Ascending aorta (tissue), 2 donors: ENCODE data around the gene ZRANB2. TPM values are rescaled to one million over a fixed set of nuclear protein-coding genes. Genes with fewer than 3 reads are reported as not detected.
A peak's percentile ranks its signal among the peaks of the same experiment; 100 is the strongest.

ENCODE experiments used
- DNase-seq, 2 donors: peaks; one replicate each; pipeline ENCODE4 v3.0.0-alpha.2; 2019; ENCODE audit warnings: low spot score in 2 of 2
- H3K27ac ChIP-seq, 2 donors: fragments of 200-600 bp; sonication (generic); one replicate each; pipeline ENCODE4 v1.5.1; 2016 to 2017; ENCODE audit warnings: mild to moderate bottlenecking in 1 of 2
- H3K27me3 ChIP-seq: fragments of 200-600 bp; sonication (generic); one replicate; pipeline ENCODE4 v1.5.1; 2017
- H3K36me3 ChIP-seq, 2 donors: fragments of 200-600 bp; sonication (generic); one replicate each; pipeline ENCODE4 v1.5.1; 2016
- H3K4me1 ChIP-seq, 2 donors: fragments of 200-600 bp; sonication (generic); one replicate each; pipeline ENCODE4 v1.5.1; 2016 to 2017; ENCODE audit warnings: mild to moderate bottlenecking in 1 of 2
- H3K4me3 ChIP-seq, 2 donors: fragments of 200-600 bp; sonication (generic); one replicate each; pipeline ENCODE4 v1.5.1; 2016 to 2017; ENCODE audit warnings: mild to moderate bottlenecking in 1 of 2
- H3K9me3 ChIP-seq, 2 donors: fragments of 200-600 bp; sonication (generic); one replicate each; pipeline ENCODE4 v1.5.1; 2016
- intact Hi-C: fragments of 100-400 bp; cut with DNase I; formaldehyde crosslinking; loops from one replicate; pipeline ENCODE4 v1.15.1; 2023
- total RNA-seq: library from RNA; depleted of rRNA; stranded (reverse); fragments of >200 nt; gene quantifications from one replicate; pipeline ENCODE4 v1.1.0, GENCODE V29; 2016
- TF ChIP-seq, protein P1 (sequence below), 3 experiments: fragments of 200-600 bp in 2 of 3; fragments of 450-650 bp in 1 of 3; sonication (generic) in 2 of 3; IDR thresholded peaks; one replicate each; pipeline ENCODE4 v1.5.1; 2016 to 2019; ENCODE audit warnings: antibody characterized with exemption in 3 of 3, mild to moderate bottlenecking in 1 of 3, moderate library complexity in 1 of 3

ZRANB2 gene
- total RNA-seq, 1 donor from 2014 or later: 37.9 TPM

DNA sequence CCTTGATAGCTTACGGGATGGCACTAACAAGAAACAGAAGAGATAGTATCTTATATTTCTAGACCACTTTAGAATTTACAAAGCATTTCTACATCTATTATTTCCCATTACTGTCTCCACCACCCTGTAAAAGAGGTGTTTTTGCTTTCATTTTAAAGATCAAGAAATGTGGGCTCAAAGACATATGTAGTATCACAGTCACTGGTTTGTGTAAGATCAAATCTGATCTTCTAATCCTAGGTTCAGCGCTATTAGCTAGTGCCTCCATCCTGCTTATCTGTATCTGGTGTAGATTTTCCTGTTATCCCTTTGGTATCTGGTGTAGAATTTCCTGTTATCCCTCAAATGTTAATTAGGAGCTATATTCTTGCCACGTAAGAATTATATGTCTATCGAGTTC is 23.6 kb upstream of the ZRANB2 start:
- intact Hi-C loops: no loop called here
- Histone ChIP-seq H3K4me3 (no peak overlapping the region), H3K36me3 (no peaks in the 10 kb centered on the region), H3K9me3 (peaks cover 0 to 6% of the 10 kb centered on the region in 2 donors), H3K4me1 (no peaks in the 10 kb centered on the region), H3K27ac (no peak overlapping the region), H3K27me3 (no peaks in the 10 kb centered on the region)
- DNase-seq: no peak
- TF ChIP-seq, protein P1, sequence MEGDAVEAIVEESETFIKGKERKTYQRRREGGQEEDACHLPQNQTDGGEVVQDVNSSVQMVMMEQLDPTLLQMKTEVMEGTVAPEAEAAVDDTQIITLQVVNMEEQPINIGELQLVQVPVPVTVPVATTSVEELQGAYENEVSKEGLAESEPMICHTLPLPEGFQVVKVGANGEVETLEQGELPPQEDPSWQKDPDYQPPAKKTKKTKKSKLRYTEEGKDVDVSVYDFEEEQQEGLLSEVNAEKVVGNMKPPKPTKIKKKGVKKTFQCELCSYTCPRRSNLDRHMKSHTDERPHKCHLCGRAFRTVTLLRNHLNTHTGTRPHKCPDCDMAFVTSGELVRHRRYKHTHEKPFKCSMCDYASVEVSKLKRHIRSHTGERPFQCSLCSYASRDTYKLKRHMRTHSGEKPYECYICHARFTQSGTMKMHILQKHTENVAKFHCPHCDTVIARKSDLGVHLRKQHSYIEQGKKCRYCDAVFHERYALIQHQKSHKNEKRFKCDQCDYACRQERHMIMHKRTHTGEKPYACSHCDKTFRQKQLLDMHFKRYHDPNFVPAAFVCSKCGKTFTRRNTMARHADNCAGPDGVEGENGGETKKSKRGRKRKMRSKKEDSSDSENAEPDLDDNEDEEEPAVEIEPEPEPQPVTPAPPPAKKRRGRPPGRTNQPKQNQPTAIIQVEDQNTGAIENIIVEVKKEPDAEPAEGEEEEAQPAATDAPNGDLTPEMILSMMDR (IDR thresholded peaks at IDR 0.05): no peak

DNA sequence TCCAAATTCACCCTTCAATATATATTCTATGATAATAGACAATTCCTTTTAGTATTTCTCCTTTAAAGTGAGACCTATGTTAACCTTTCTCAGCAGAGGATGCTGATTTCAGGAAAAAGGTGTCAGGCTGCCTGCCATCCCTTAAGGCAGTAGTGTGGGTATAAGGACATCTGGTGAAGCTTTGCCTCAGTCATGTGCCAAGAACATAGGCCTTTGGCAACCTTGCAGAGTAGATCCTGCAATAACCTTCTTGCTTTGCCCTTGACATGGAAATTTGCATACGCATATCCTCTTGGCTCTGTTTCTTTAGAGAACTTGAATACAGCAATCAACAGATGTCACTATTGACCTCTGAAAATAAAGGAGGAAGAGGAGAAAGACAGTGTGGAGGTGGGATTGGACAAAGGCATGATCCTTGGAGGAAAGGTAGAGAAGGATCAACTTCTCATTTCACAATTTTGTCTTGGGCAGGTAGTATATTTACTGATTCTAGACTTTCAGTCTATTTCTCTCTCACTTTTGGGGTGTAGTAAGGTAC is 21.1 kb upstream of the ZRANB2 start:
- Histone ChIP-seq H3K27ac (no peak overlapping the region), H3K4me1 (no peaks in the 10 kb centered on the region), H3K4me3 (no peak overlapping the region), H3K9me3 (no peaks in the 10 kb centered on the region), H3K36me3 (no peaks in the 10 kb centered on the region), H3K27me3 (no peaks in the 10 kb centered on the region)
- no peak for DNase-seq
- TF ChIP-seq, protein P1 (IDR thresholded peaks at IDR 0.05): no peak
- intact Hi-C loops: no loop called here

GRCh38 chr1:71097428-71097827 is 16.6 kb upstream of the ZRANB2 start:
- H3K36me3 ChIP-seq: no peaks in the 10 kb centered on the region
- no peak overlapping the region for H3K27ac ChIP-seq
- H3K27me3 ChIP-seq: no peaks in the 10 kb centered on the region
- TF ChIP-seq, protein P1 (IDR thresholded peaks at IDR 0.05): no peak
- H3K9me3 ChIP-seq: no peaks in the 10 kb centered on the region
- intact Hi-C loops: no loop called here
- no peaks in the 10 kb centered on the region for H3K4me1 ChIP-seq
- H3K4me3 ChIP-seq: no peak overlapping the region
- DNase-seq: no peak

DNA sequence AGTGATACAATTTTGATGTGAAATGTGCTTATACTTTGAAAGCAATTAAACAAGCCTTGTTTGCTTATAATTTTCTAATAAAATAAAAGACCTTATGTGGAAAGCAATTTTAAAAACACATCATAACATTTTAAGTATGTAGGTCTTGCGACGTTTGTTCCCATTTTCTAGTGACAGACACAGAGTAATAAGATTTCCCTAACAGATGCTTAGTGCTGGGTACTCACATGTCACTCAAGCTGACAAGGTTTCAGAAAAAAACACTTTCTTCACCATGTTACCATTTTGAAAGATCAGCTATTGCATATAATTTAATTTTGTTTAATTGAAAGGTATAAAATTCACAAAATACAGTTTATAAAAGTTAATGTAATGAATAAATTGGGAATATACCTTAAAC is 14.1 kb upstream of the ZRANB2 start:
- TF ChIP-seq, protein P1 (IDR thresholded peaks at IDR 0.05): no peak
- no peak for DNase-seq
- Histone ChIP-seq H3K27ac (no peak overlapping the region), H3K9me3 (no peaks in the 10 kb centered on the region), H3K36me3 (no peaks in the 10 kb centered on the region), H3K4me3 (no peak overlapping the region), H3K4me1 (no peaks in the 10 kb centered on the region), H3K27me3 (no peaks in the 10 kb centered on the region)
- intact Hi-C loops: no loop called here

DNA sequence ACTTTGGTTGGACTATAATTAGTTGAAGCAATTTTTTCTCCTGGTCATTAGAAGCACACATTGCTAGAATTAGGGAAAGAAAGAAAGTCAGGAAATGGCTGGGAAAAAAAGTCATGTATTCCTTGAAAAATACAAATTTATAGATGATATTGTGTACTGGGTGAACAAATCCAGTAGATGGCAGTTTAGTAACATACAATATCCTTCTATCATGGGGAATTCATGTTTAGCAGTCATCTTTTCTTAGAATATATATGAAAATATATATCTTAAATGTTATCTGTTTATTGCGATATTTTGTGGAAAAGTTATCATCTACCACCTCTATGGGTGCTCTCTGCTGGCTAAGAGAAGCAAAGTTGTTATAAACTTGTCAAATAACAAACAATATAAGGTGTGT is 13.1 kb upstream of the ZRANB2 start:
- intact Hi-C loops: no loop called here

More for the DNA sequence above, 13.1 kb upstream of the ZRANB2 start:
- Histone ChIP-seq H3K36me3 (no peaks in the 10 kb centered on the region), H3K27ac (no peak overlapping the region), H3K27me3 (no peaks in the 10 kb centered on the region), H3K9me3 (no peaks in the 10 kb centered on the region), H3K4me3 (no peak overlapping the region), H3K4me1 (peaks cover 0 to 4% of the 10 kb centered on the region in 2 donors)
- TF ChIP-seq, protein P1 (IDR thresholded peaks at IDR 0.05): peak in 2 of 3 experiments; percentile 27 to 45
- no peak for DNase-seq
